ENCODE measurements around the gene PLEKHA6. TPM values are rescaled to one million over a fixed set of nuclear protein-coding genes. Genes with fewer than 3 reads are reported as not detected.

The PLEKHA6 gene
- total and polyA plus RNA-seq, 2 of the 4 experiments (the other 2 are of a cell fraction), result 8.2 to 19.9 TPM

- no peak overlapping the region for H3K27ac ChIP-seq (ENCODE audit: insufficient read depth, low read length)
- no peaks in the 10 kb centered on the region for H3K27me3 ChIP-seq (ENCODE audit: control insufficient read depth, insufficient read depth, low read length)
- H3K36me3 ChIP-seq (ENCODE audit: control insufficient read depth, insufficient read depth, low read length), result peaks cover 19% of the 10 kb centered on the region
- H3K9me1 ChIP-seq (ENCODE audit: insufficient read depth, low read length), result peaks cover 10% of the 10 kb centered on the region; the same call in 1 of the 2 replicates
- H4K20me1 ChIP-seq (ENCODE audit: insufficient read depth, low read length), result no peaks in the 10 kb centered on the region
- ATAC-seq (ENCODE audit: low read depth), result peak; percentile 62; the same call in 1 of the 2 replicates
- no peak overlapping the region for H3K56ac ChIP-seq (ENCODE audit: extremely low read depth, insufficient read depth, low read length)
- H2BK5ac ChIP-seq (ENCODE audit: low read depth, low read length, poor library complexity, severe bottlenecking), result no peak overlapping the region
- H4K5ac ChIP-seq (ENCODE audit: low read depth, low read length), result no peak overlapping the region
- dilution Hi-C loops (cut with HindIII; ENCODE audit: low sequenced_read_pairs, unreplicated experiment), result no loop called here
- no peak overlapping the region for H3K14ac ChIP-seq (replicated peaks; ENCODE audit: low read depth, low read length)
- peak overlapping the region; percentile 46; the same call in 1 of the 2 replicates for H2BK120ac ChIP-seq (ENCODE audit: low read depth, low read length)
- peak overlapping the region; percentile 67; the same call in 1 of the 2 replicates for H2BK20ac ChIP-seq (ENCODE audit: low read depth, low read length)
- no peak overlapping the region for H3K18ac ChIP-seq (ENCODE audit: low read depth, low read length)
- no peak overlapping the region for H3K4me2 ChIP-seq (ENCODE audit: low read depth, low read length)
- no peak overlapping the region; the same call in 2 of the 3 replicates for H2BK15ac ChIP-seq (ENCODE audit: low read depth, low read length)
- in situ Hi-C loops (cut with MboI; ENCODE audit: low sequenced_read_pairs), result no loop called here
- ChIA-PET CTCF (interaction anchor here (0.6 to 3.4 kb wide), 13 partner anchors 11 to 140 kb away, joined by 3 to 23 read pairs (median 4); partner anchors contain the start of gene PLEKHA6), POLR2A (ENCODE audit: unreplicated experiment) (no interaction called here)
- intact Hi-C loops (cut with micrococcal nuclease), result loop anchor here (1.0 to 2.0 kb wide), 2 partner anchors 44 to 105 kb away; no protein-coding TSS in a partner anchor
- peak; percentile 92 for TF ChIP-seq RAD21 (IDR thresholded peaks at IDR 0.05; ENCODE audit: low read length)
- peak; percentile 79 for TF ChIP-seq CTCF (conservative IDR thresholded peaks at IDR 0.05; ENCODE audit: low read depth, low read length)
- TF ChIP-seq FOS (IDR thresholded peaks at IDR 0.05; ENCODE audit: low read depth, low read length), result no peak
- TF ChIP-seq SMC3 (IDR thresholded peaks at IDR 0.05; ENCODE audit: low read depth, low read length), result peak; percentile 93
- no peak for TF ChIP-seq MAFK (IDR thresholded peaks at IDR 0.05; ENCODE audit: low read depth, low read length)
- no peak for TF ChIP-seq CHD1 (IDR thresholded peaks at IDR 0.05; ENCODE audit: low read depth, low read length)
- peak overlapping the region; percentile 88 for H2AK5ac ChIP-seq (ENCODE audit: low read depth, low read length)
- peak; percentile 63 for DNase-seq
- no peak overlapping the region for H3K4me3 ChIP-seq (ENCODE audit: insufficient read depth, low read depth, low read length)
- no peak overlapping the region for H3K9ac ChIP-seq (ENCODE audit: low read depth, low read length)
- BruUV-seq (replicated peaks), result no TSS peak
- H3K4ac ChIP-seq (ENCODE audit: low read depth, low read length), result peak overlapping the region; percentile 46
- H2AK9ac ChIP-seq (replicated peaks; ENCODE audit: low read depth, low read length, poor library complexity), result peak overlapping the region; percentile 1
- H3K23ac ChIP-seq (ENCODE audit: low read depth, low read length), result no peak overlapping the region
- WGBS, 2 experiments (ENCODE audit: extremely low coverage in 2 of 2, insufficient read length in 1 of 2), result 61% methylated on average over 4 of the region's 7 CpGs; no CpG with 5 or more reads in 1 of the 2 experiments
- no peaks in the 10 kb centered on the region for H3K79me1 ChIP-seq (ENCODE audit: low read depth in 1 of 2, low read length in 2 of 2)
- H4K8ac ChIP-seq (ENCODE audit: low read depth in 2 of 2, low read length in 2 of 2), result peak overlapping the region in 1 of 2 experiments; percentile 19; a peak in 1 of 4 replicates
- H3K9me3 ChIP-seq (ENCODE audit: control insufficient read depth, insufficient read depth, low read length), result no peaks in the 10 kb centered on the region
- peak overlapping the region; percentile 51 for H2AFZ ChIP-seq (replicated peaks; ENCODE audit: low read length, poor library complexity)
- peaks cover 31% of the 10 kb centered on the region for H3K4me1 ChIP-seq (ENCODE audit: control insufficient read depth, insufficient read depth, low read length)
- H4K91ac ChIP-seq (ENCODE audit: insufficient read depth, low read depth, low read length), result peak overlapping the region; percentile 38; the same call in 1 of the 2 replicates
These were observed 101.3 kb downstream of the PLEKHA6 start for GRCh38 chr1:204258213-204259115.

Data from IMR-90 (cell line).